SHP77 treated with DMSO at 0.1 percent for 48 hours (cell line): ENCODE results near the gene DDX24.
"Not testable (repeated sequence)": the region's sequence is repeated elsewhere in the genome, so short reads cannot be mapped to it uniquely, and the experiment has no call there.

Source experiments
- DNase-seq: peaks from one replicate; lab custom pipeline; 2025; lab: John Stamatoyannopoulos, UW

The DDX24 gene

DNA sequence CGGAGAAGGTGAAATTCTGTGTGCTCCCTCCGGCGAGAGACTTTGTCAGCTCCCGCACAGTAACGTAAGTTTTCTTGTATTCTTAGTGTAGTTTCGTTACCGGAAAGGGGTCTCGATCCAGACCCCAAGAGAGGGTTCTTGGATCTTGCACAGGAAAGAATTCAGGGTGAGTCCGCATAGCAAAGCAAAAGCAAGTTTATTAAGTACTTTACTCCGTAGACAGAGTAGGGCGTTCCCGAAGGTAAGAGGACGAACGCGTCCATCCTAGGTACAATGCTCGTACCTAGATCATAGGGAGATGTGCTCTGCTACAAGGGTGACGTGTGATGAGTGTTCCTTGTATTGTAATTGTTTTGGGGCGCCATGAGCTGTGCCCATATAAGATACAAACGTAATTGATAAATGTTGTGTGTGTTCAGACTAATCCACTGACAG is 401 bp upstream of the DDX24 start:
- peak; percentile 46 for DNase-seq

DNA sequence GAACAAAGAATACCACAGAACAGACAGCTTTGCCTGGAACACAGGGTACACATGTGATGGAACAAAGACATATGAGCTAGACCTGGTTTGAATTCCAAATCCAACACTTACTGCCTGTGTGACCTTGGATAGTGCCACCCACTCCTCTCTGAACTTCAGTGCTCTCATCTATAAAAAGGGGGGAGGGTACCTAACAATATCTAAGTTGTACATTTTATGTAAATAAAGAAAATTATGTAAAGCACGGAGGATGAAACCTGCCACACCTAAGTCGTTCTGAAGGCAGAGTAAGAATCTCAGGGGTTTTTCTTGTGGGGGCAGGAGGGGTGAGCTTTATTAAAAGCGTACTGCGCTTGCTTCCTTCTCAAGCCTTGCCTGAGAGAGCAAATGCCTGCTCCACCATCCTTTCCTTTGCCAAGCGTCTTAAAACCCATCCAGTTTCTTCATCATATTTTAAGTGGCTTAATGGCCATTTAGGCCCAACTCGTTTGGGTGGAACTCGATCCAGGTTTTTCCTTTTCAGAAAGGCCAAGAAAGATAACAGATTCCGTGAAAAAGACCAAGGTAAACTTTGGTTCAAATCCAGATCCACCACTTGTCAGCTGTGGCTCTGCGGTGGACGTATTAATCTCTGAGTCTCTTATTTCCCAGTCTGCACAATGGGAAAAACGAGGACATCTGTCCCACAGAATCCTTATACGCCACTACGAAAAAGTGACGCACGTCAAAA is 946 bp downstream of the DDX24 start:
- DNase-seq: no peak

DNA sequence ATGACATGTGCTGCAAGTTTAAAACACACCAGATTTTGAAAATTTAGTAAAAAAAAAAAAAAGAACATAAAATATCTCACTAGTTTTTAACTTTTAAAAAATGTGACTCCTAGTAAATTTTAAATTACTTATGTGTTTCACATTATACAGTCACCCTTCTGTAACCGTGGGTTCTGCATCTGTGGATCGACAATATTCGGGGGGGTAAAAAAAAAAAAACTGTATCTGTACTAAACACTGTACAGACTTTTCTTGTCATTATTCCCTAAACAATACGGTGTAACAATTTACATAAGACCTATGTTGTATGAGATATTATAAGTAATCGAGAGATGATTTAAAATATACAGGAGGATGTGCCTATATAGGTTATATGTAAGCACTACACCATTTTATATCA is 3.2 kb downstream of the DDX24 start:
- no peak for DNase-seq

DNA sequence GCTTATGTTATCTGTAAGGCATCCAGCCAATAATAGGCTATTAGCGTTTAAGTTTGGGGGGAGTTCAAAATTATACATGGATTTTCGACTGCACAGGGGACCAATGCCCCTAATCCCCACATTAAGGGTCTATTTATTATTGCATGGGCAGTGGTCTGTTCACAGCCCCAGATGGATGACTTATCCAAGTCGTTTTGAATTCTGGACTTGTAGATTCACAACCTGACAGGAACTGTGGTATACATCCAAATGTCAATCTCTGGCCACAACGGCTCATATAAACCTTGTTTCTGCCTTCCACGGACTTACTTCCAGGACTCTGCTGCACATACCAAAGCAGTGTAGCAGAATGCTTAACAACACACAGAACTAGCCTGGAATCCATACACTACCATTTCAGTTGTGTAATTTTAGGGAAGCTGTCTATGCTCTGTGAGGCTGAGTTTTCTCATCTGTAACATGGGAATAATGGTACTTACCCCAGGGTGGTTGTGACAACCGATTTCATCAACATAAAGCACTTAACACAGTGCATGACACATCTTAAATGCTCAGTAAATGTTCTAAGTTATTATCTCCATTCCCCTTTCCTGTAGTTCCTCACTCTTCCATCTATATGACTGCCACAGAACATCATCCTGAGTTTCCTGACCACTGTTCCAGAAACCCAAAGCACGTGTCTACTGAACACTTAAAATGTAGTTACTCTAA is 3.7 kb downstream of the DDX24 start:
- no peak for DNase-seq

DNA sequence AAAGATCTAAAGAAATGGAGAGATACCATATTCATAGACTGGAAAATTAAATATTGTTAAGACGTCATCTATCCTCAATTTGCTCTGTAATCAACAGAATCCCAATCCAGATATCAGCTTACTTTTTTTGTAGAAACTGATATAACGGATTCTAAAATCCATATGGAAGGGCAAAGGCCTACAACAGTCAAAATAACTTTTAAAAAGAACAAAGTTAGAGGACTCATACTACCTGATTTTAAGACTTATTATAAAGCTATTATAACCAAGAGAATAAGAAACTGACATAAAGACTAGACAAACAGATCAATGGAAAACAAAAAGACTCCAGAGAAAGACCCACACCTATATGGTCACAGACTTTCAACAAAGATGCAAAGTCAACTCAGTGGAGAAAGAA is 6.0 kb downstream of the DDX24 start:
- DNase-seq: no peak

DNA sequence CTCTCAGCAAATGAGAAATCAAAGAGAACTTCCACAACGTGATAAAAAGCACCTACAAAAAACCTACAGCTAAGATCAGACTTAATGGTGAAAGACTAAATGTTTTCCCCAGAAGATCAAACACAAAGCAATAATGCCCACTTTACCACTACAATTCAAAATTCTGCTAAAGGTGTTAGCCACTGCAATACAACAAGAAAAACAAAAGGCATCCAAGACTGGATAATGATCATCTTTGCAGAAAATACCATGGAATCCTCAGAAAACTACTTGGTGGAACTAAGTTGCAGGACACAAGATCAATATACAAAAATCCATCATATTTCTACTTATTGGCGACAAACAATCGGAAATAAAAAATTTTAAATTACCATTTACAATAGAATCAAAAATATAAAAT is 6.5 kb downstream of the DDX24 start:
- no peak for DNase-seq

DNA sequence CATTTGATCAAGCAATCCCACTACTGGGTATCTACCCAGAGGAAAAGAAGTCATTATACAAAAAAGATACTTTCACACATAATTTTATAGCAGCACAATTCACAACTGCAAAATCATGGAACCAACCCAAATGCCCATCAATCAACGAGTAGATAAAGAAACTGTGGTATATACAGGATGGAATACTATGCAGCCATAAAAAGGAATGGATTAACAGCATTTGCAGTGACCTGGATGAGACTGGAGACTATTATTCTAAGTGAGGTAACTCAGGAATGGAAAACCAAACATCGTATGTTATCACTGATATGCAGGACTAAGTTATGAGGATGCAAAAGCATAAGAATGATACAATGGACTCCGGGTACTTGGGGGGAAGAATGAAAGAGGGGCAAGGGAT is 8.9 kb downstream of the DDX24 start:
- not testable (repeated sequence) for DNase-seq

DNA sequence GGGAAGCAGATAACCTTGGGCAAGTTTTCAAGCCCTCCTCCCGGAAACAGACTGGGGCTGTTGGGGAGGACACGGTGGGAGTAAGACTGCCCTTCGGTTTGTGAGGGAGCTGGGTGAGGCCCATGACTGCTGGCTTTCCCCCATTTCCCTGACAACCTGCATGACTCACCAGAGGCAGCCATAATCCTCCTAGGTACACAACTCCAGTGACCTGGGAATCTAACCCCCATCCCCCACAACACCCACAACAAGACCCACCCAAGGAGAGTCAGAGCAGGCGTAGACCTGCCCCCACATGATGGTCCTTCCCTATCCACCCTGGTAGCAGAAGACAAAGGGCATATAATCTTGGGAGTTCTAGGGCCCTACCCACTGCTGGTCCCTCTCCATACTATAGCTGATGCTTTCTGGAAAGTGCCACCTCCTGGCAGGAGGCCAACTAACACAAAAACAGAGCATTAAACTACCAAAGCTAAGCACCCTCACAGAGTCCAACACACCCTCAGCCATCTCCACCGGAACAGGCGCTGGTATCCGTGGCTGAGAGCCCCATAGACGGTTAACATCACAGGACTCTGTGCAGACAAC is 14.8 kb downstream of the DDX24 start:
- DNase-seq: peak; percentile 21

DNA sequence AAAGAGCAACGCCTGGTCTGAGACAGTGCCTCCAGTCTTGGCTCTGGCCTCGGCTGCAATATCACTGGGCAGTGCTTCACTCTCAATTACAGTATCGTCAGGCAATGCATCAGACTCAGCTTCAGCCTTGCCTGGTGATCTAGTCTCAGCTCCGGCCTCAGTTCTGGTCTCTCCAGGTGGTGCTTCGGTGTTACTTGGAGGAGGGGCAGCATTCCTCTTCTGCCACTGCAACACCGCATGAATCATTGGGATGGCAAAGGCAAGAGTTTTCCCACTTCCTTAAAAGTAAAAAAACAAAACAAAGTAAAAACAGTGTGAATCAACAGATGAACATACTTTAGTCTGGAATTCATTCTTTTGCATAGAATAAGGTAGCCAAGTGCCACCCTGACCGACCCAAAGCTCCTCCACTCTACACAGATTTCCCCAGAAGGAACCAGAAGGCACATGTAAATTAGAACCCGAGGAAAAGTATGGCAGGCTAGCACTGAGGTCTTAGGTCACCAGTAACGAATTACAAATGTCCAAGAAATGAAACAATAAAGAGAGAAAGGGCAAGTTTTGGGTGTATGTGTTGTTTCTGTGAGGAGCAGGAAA is 18.6 kb downstream of the DDX24 start:
- DNase-seq: no peak

DNA sequence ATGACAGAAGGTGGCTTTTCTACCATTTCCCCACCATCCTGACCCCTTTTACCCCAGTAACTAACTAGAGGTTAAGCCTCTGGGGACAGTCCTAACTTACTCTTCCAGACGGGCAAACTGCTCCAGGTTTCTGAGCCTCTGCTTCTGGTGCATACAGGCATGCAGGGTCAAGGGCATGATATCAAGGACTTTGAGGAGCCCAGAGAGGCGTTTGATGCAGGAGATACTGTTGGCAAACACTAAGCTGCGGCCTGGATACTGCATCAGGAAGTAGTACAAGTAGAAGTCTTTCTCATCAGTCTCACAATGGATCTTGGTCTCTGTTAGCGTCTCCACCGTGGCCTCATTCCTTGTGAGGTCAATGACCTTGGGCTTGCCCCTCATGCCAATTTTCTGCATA is 21.0 kb downstream of the DDX24 start:
- DNase-seq: no peak

DNA sequence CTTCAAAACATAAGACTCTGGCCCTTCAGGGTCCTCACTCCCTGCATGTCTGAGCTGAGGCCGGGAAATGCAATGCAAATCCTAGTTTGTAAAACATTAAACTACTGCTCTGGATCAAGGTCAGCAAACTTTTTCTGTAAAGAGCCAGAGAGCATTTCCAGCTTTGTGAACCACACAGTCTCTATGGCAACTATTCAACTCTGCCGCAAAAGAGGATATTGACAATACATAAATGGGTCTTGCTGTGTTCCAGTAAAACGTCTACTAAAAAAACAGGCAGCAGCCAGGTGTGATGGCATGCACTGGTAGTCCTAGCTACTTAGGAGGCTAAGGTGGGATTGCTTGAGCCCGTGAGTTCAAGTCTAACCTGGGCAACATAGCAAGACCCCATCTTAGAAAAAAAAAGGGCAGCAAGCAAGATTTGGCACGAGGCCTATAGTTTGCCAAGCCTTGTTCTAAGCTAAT is 22.3 kb downstream of the DDX24 start:
- no peak for DNase-seq

DNA sequence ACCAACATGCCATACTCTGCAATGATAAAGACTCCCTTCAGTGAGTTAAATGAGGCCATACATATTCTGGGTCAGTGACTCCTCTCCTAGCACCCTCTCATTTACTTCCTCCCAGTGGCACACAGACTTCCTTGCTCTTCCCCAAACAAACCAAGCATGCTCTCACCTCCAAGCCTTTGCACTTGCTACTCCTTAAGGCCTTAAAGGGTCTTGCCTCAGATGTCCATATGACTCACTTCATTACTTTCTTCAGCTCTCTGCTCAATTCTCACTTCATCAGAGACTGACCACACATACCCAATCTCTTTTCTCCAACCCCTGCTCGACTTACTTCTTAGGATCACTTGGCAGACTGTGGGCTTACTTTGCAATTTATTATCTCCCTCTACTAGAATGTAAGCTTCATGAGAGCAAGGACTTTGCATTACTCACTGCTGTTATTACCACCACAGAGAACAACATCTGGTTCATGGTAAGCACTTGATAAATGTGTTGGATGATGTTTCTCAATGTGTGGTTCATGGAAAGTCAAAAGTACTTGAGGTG is 22.8 kb downstream of the DDX24 start:
- DNase-seq: no peak

DNA sequence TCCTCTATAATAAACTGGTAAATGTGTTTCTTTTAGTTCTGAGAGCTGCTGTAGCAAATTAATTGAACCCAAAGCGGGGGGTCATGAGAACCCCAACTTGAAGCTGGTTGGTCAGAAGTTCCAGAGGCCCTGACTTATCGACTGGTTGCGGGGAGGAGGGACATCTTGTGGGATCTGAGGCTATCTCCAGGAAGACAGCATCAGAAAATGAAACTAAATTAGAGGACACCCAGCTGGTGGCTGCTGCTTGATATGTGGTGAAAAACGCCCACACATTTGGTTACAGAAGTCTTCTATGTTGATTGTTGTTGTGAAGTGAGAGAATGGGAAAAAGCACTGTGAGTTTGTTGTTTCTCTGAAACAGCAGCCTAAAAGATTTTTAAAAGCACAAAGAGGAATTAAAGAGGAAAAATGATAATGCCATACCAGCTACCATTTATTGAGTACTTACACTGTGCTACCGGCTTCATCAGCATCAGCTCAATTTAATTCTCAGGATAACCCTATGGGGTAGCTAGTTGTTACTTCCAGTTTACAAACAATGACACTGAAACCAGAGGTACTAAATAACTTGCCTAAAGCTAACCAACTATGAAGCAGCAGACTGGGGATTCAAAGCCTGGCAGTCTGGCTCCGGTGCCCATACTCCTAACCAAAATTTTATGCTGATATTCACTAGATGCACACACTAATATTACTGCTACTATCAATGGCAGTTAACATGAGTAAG is 24.3 kb downstream of the DDX24 start:
- no peak for DNase-seq

DNA sequence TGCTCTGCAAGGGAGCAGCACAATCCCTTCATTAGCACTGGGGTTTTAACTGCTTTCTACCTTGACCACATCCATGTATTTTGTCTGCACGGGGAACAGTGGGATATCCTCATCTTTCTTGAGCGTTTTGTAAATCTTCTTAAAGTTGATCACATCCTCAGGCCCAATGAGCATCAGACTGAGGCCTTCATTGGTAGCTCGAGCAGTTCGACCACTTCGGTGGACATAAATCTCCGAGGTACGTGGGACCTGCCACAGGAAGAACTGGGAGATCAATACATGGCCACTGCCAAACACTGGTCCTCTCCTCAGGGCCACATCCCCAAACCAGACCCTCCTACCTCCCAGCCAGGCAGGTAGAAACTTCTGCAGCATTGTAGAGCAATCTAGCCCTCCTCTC is 26.1 kb downstream of the DDX24 start:
- no peak for DNase-seq

DNA sequence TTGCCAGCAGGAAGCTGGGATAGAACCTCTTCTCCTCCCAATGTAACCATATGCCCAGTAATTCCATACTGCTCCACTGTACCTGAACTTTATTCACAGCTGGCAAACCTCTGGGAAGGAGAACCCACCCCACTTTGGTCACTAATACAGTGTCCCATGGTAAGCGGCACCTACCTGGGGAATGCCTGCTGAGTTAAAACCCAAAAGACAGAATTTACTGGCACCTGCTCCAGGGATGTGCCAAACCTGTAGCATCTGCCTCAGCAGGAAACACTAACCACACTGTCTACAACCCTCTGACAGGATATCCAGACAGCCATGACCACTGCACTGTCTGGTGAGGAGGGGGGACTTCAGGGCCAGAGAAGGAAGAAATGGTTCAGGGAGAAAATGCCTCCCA is 26.6 kb downstream of the DDX24 start:
- no peak for DNase-seq

DNA sequence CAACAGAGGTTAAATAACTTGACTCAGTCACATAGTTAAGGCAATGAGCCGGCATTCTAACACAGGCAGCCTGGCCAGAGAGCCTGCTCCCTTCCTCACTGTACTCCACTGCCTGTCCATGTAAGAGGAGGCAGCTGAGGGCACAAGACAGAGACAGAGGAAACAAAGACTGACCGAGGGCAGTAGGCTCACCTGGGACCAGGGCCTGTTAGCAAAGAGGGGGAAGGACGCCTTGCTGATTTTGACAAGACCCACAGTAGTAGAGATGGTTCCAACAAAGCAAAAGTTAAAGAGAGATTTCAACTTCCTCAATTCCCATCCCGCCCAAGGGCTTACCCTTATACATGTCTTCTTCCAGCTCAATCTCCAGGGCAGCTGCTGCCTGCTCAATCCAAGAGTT is 28.3 kb downstream of the DDX24 start:
- DNase-seq: no peak

DNA sequence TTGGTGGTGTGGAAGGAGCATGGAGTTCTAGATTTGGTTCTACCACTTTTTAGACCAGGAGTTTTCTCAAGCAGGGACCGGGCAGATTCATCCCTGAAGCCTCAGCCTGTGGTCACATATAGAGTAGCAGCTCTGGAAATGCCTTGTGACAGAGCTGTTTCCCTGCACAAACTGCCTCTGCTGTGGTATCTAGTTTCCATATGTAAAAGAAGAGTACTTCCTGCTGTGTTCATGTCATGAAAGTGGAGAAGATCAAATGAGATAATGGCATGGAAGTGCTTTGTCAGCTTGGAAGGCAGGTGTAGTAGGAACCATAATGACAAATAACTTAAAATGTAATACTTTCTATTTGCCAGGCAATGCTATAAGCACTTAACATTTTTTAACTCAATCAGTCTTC is 28.8 kb downstream of the DDX24 start:
- DNase-seq: no peak

DNA sequence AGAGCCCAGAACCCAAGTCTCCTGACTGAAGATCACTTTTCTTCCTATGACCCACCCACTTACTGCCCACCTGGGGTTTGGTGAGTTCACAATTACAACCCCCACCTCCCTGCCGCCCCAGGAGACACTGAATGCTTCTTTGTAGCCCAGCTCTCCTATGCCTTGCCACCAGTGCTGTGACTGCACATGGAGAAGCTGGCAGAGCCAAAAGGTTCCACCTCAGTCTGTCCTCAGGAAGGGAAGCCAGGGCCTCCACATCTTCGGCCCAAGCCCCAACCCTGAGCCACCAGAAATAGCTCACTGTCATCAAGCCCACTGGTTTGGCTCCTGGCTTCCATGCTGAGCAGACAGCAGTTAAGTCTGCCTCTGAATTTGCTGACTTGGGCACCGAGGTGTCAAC is 29.2 kb downstream of the DDX24 start:
- DNase-seq: no peak

DNA sequence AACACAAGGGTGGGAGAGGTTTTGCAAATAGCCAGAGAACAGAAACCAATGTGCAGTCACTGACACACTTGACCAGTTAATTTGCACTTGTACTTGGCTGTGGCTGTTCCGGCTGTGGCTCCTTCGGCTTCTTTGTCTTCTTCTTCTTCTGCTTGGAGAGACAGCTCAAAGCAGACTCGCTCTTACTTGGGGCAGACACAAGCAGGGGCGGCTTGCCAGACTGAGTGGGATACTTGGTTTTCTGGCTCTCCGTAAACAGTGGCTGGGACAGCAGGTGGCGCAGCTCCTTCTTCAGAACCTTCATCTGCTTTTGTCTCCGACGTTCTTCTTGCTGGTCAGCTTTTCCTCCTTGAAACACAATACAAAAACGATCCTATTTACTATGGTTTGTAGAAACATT is 29.9 kb downstream of the DDX24 start:
- DNase-seq: no peak

DNA sequence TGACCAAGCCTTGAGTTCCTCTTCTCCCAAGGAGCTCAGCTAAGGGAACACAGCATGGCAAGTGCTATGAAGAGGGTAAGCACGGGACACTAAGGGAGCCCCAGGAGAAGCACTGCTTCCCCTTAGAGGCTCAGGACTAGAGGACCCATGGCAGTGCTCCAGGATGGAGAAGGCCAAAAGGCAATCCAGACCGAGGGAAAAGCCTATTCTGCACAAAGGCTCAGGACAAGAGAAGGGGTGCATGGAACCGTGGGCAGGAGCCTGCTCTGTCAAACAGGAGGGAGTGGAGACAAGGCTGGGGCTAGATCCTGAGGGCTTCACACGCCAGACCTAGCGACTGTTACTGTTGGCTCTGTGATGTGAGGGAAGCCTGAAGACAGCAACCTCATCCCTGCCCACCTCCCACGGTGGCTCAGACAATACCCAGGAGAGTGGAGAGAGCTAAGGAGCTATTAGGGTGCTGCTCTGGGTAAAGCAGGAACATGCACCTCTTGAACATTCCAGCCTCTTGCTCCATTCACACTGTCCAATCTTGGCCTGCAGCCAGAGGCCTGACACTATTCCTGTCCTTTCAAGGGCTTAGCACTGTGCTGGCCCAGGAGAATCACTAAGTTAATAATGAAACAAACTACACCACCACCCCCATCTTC is 30.6 kb downstream of the DDX24 start:
- DNase-seq: no peak

DNA sequence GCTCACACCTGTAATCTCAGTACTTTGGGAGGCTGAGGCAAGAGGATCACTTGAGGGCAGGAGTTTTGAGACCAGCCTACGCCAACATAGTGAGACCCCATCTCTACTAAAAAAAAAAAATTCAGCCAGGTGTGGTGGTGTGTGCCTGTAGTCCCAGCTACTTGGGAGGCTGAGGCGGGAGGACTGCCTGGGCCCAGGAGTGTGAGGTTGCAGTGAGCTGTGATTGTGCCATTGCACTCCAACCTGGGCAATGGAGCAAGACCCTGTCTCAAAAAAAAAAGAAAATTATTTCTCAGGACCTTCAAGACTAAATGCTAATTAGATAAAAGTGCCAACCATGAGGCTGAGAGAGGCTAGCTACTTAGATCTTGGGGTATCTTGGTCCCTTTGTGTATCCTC is 31.4 kb downstream of the DDX24 start:
- no peak for DNase-seq
